Measurements from ENCODE around the gene ANLN. TPM values are rescaled to one million over a fixed set of nuclear protein-coding genes. Genes with fewer than 3 reads are reported as not detected.
"Not testable (repeated sequence)": the region's sequence is repeated elsewhere in the genome, so short reads cannot be mapped to it uniquely, and the experiment has no call there.

Gene ANLN
- total RNA-seq, 4 donors from 2014 or later: 0.26 to 43.8 (median 2.9) TPM

GRCh38 chr7:36484265-36484664, 94.6 kb downstream of the ANLN start:
- no peak for DNase-seq
- no peaks in the 10 kb centered on the region for H3K36me3 ChIP-seq
- H3K27ac ChIP-seq: no peak overlapping the region
- intact Hi-C loops (cut with DNase I; ENCODE audit: low total_unique reads): no loop called here
- no peak for TF ChIP-seq POLR2A (IDR thresholded peaks at IDR 0.05)
- no peak for TF ChIP-seq CTCF (IDR thresholded peaks at IDR 0.05)
- H3K4me3 ChIP-seq: no peak overlapping the region
- no peaks in the 10 kb centered on the region for H3K4me1 ChIP-seq
- no peaks in the 10 kb centered on the region for H3K9me3 ChIP-seq
- no peaks in the 10 kb centered on the region for H3K27me3 ChIP-seq

GRCh38 chr7:36486336-36486735, 96.7 kb downstream of the ANLN start:
- Histone ChIP-seq H3K4me3 (no peak overlapping the region), H3K36me3 (no peaks in the 10 kb centered on the region), H3K27ac (no peak overlapping the region), H3K9me3 (no peaks in the 10 kb centered on the region), H3K4me1 (no peaks in the 10 kb centered on the region), H3K27me3 (no peaks in the 10 kb centered on the region)
- intact Hi-C loops (cut with DNase I; ENCODE audit: low total_unique reads): no loop called here
- DNase-seq: no peak
- TF ChIP-seq POLR2A (IDR thresholded peaks at IDR 0.05) (no peak), CTCF (IDR thresholded peaks at IDR 0.05) (no peak)

GRCh38 chr7:36487756-36488336, 98.2 kb downstream of the ANLN start:
- peak in 3 of 4 experiments; percentile 14 to 53 (median 48) for TF ChIP-seq CTCF (IDR thresholded peaks at IDR 0.05)
- TF ChIP-seq POLR2A (IDR thresholded peaks at IDR 0.05): no peak
- Histone ChIP-seq H3K27me3 (no peaks in the 10 kb centered on the region), H3K4me1 (no peaks in the 10 kb centered on the region), H3K36me3 (no peaks in the 10 kb centered on the region), H3K4me3 (no peak overlapping the region), H3K27ac (no peak overlapping the region), H3K9me3 (no peaks in the 10 kb centered on the region)
- intact Hi-C loops (cut with DNase I; ENCODE audit: low total_unique reads): no loop called here
- no peak for DNase-seq

GRCh38 chr7:36488672-36489071, 99.0 kb downstream of the ANLN start:
- H3K4me3 ChIP-seq; DNase-seq; H3K9me3 ChIP-seq; H3K27ac ChIP-seq; intact Hi-C loops (cut with DNase I; ENCODE audit: low total_unique reads); H3K4me1 ChIP-seq; H3K36me3 ChIP-seq; H3K27me3 ChIP-seq: not testable (repeated sequence)

GRCh38 chr7:36490419-36490830, 100.8 kb downstream of the ANLN start:
- intact Hi-C loops (cut with DNase I; ENCODE audit: low total_unique reads): no loop called here
- H3K36me3 ChIP-seq: no peaks in the 10 kb centered on the region
- H3K4me1 ChIP-seq: no peaks in the 10 kb centered on the region
- no peaks in the 10 kb centered on the region for H3K27me3 ChIP-seq
- no peak for DNase-seq
- H3K27ac ChIP-seq: no peak overlapping the region
- no peak overlapping the region for H3K4me3 ChIP-seq
- no peaks in the 10 kb centered on the region for H3K9me3 ChIP-seq
- TF ChIP-seq CTCF (IDR thresholded peaks at IDR 0.05) (no peak), POLR2A (IDR thresholded peaks at IDR 0.05) (no peak)

- Histone ChIP-seq H3K36me3 (no peaks in the 10 kb centered on the region), H3K4me3 (no peak overlapping the region), H3K27me3 (no peaks in the 10 kb centered on the region), H3K27ac (no peak overlapping the region), H3K4me1 (no peaks in the 10 kb centered on the region), H3K9me3 (no peaks in the 10 kb centered on the region)
- no peak for DNase-seq
- TF ChIP-seq CTCF (IDR thresholded peaks at IDR 0.05) (no peak), POLR2A (IDR thresholded peaks at IDR 0.05) (no peak)
- intact Hi-C loops (cut with DNase I; ENCODE audit: low total_unique reads): no loop called here
Observed at GRCh38 chr7:36491317-36491716, 101.7 kb downstream of the ANLN start.
